OCI-LY1 (cell line): ENCODE measurements around the gene LSP1.

Source experiments
- H2AFZ ChIP-seq: fragments of 200-600 bp; sonication (generic), shearing (Covaris generic); 2 replicates; pipeline ENCODE4 v1.6.0; 2014; ENCODE audit warnings: antibody characterized with exemption, mild to moderate bottlenecking, low read length
- H3F3A ChIP-seq: fragments of 200-600 bp; sonication (generic), shearing (Covaris generic); 2 replicates; pipeline ENCODE4 v1.6.0; 2014; ENCODE audit warnings: mild to moderate bottlenecking, antibody characterized with exemption, low read length, moderate library complexity; ENCODE audit not compliant: insufficient read depth
- H3K27ac ChIP-seq: fragments of 200-600 bp; sonication (generic); 2 replicates; pipeline ENCODE4 v1.5.1; 2014; ENCODE audit warnings: low read length, mixed run types, mild to moderate bottlenecking, low read depth; ENCODE audit not compliant: poor library complexity, severe bottlenecking
- H3K27me3 ChIP-seq: fragments of 200-600 bp; sonication (generic); 2 replicates; pipeline ENCODE4 v1.6.0; 2014; ENCODE audit warnings: antibody characterized with exemption, mild to moderate bottlenecking, low read length, moderate library complexity; ENCODE audit not compliant: insufficient read depth
- H3K36me3 ChIP-seq: fragments of 200-600 bp; sonication (generic); 2 replicates; pipeline ENCODE4 v1.6.1; 2014; ENCODE audit warnings: mild to moderate bottlenecking, antibody characterized with exemption, low read length, moderate library complexity, mixed read lengths; ENCODE audit not compliant: insufficient read depth
- H3K4me1 ChIP-seq: fragments of 200-600 bp; sonication (generic); 2 replicates; pipeline ENCODE4 v1.5.1; 2014; ENCODE audit warnings: mild to moderate bottlenecking, low read length, moderate library complexity; ENCODE audit not compliant: insufficient read depth, severe bottlenecking
- H3K4me2 ChIP-seq: fragments of 200-600 bp; sonication (generic), shearing (Covaris generic); 2 replicates; pipeline ENCODE4 v1.6.1; 2014; ENCODE audit warnings: low read length
- H3K4me3 ChIP-seq: fragments of 200-600 bp; sonication (generic); 2 replicates; pipeline ENCODE4 v1.5.1; 2014; ENCODE audit warnings: low read length, low read depth, mild to moderate bottlenecking, mixed read lengths; ENCODE audit not compliant: poor library complexity, severe bottlenecking
- H3K79me2 ChIP-seq: fragments of 200-600 bp; shearing (Covaris generic); 2 replicates; pipeline ENCODE4 v1.6.1; 2016; ENCODE audit warnings: mixed run types, low read length, mixed read lengths; ENCODE audit not compliant: insufficient read depth
- H3K9ac ChIP-seq: fragments of 200-600 bp; sonication (generic), shearing (Covaris generic); 2 replicates; pipeline ENCODE4 v1.6.1; 2014; ENCODE audit warnings: mild to moderate bottlenecking, low read length, mixed read lengths
- H3K9me2 ChIP-seq: fragments of 200-600 bp; sonication (generic), shearing (Covaris generic); 2 replicates; pipeline ENCODE4 v1.6.1; 2014; ENCODE audit warnings: low read depth, mild to moderate bottlenecking, low read length, mixed read lengths
- H3K9me3 ChIP-seq: fragments of 200-600 bp; shearing (Covaris generic); 2 replicates; pipeline ENCODE4 v1.6.1; 2014; ENCODE audit warnings: low read length, mixed read lengths
- H4K20me1 ChIP-seq: fragments of 200-600 bp; sonication (generic), shearing (Covaris generic); 2 replicates; pipeline ENCODE4 v1.6.0; 2016; ENCODE audit warnings: mild to moderate bottlenecking, low read length; ENCODE audit not compliant: insufficient read depth
- EZH2 ChIP-seq: fragments of 200-600 bp; sonication (generic), shearing (Covaris generic); IDR thresholded peaks from 2 replicates; pipeline ENCODE4 v1.8.0; 2017; ENCODE audit warnings: borderline replicate concordance, mixed run types, mild to moderate bottlenecking, antibody characterized with exemption, low read length, moderate library complexity, mixed read lengths
- TF ChIP-seq, protein P1 (sequence below): fragments of 200-600 bp; sonication (generic), shearing (Covaris generic); IDR thresholded peaks from 2 replicates; pipeline ENCODE4 v1.5.1; 2017; ENCODE audit warnings: mild to moderate bottlenecking, antibody characterized with exemption, low read length, moderate library complexity, mixed read lengths

LSP1 gene

DNA sequence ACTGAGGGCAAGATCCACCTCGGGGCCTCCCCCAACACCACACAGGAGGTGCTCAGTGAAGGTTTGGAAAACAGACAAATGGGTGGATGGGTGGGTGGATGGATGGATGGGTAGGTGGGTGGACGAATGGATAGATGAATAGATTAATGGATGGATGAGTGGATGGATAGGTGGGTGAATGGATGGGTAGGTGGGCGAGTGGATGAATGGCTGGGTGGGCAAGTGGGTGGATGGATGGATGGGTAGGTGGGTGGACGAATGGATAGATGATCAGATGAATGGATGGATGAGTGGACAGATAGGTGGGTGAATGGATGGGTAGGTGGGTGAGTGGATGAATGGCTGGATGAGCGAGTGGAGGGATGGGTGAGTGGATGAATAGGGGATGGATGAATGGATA is 39.7 kb downstream of the LSP1 start:
- no peak overlapping the region for H3K27ac ChIP-seq
- H3K36me3 ChIP-seq, result peaks cover 25% of the 10 kb centered on the region
- no peaks in the 10 kb centered on the region for H3K9me2 ChIP-seq
- no peak overlapping the region for H3K4me3 ChIP-seq
- no peaks in the 10 kb centered on the region for H3F3A ChIP-seq
- no peaks in the 10 kb centered on the region for H3K4me1 ChIP-seq
- no peak overlapping the region for H2AFZ ChIP-seq
- H3K79me2 ChIP-seq, result no peaks in the 10 kb centered on the region
- H3K9me3 ChIP-seq, result no peaks in the 10 kb centered on the region
- no peak overlapping the region for H3K9ac ChIP-seq
- TF ChIP-seq, protein P1, sequence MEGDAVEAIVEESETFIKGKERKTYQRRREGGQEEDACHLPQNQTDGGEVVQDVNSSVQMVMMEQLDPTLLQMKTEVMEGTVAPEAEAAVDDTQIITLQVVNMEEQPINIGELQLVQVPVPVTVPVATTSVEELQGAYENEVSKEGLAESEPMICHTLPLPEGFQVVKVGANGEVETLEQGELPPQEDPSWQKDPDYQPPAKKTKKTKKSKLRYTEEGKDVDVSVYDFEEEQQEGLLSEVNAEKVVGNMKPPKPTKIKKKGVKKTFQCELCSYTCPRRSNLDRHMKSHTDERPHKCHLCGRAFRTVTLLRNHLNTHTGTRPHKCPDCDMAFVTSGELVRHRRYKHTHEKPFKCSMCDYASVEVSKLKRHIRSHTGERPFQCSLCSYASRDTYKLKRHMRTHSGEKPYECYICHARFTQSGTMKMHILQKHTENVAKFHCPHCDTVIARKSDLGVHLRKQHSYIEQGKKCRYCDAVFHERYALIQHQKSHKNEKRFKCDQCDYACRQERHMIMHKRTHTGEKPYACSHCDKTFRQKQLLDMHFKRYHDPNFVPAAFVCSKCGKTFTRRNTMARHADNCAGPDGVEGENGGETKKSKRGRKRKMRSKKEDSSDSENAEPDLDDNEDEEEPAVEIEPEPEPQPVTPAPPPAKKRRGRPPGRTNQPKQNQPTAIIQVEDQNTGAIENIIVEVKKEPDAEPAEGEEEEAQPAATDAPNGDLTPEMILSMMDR, result no peak
- TF ChIP-seq EZH2, result no peak
- H3K4me2 ChIP-seq, result no peak overlapping the region
- no peaks in the 10 kb centered on the region for H4K20me1 ChIP-seq
- H3K27me3 ChIP-seq, result no peaks in the 10 kb centered on the region

DNA sequence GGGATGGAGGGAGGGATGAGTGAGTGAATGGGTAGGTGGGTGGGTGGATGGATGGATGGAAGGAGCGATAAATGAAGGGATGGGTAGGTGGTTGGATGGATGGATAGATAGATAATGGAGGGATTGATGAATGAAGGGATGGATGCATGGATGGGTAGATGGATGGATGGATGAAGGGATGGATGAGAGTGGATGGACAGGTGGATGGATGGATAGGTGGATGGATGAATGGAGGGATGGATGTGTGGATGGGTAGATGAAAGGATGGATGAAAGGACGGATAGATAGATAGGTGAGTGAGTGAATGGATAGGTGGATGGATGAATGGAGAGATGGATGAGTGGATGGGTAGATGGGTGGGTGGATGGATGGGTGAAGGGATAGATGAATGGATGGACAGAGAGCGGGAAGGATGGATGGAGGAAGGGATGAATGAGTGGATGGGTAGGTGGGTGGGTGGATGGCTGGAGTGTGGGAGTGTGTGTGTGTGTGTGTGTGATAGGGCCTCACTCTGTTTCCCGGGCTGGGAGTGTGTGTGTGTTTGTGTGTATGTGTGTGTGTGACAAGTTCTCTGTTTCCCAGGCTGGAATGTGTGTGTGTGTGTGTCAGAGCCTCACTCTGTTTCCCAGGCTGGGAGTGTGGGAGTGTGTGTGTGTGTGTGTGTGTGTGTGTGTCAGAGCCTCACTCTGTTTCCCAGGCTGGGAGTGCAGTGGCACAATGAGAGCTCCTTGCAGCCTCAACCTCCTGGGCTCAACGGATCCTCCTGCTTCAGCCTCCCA is 40.9 kb downstream of the LSP1 start:
- H3K27ac ChIP-seq, result no peak overlapping the region
- no peak overlapping the region for H3K4me3 ChIP-seq
- no peak overlapping the region for H3K9ac ChIP-seq
- H3K9me2 ChIP-seq, result no peaks in the 10 kb centered on the region
- H2AFZ ChIP-seq, result no peak overlapping the region
- no peaks in the 10 kb centered on the region for H3K27me3 ChIP-seq
- no peaks in the 10 kb centered on the region for H3K4me1 ChIP-seq
- no peak overlapping the region for H3K4me2 ChIP-seq
- H3K9me3 ChIP-seq, result no peaks in the 10 kb centered on the region
- peaks cover 13% of the 10 kb centered on the region for H3K36me3 ChIP-seq
- TF ChIP-seq, protein P1, result no peak
- TF ChIP-seq EZH2, result no peak
- no peaks in the 10 kb centered on the region for H3F3A ChIP-seq
- no peaks in the 10 kb centered on the region for H4K20me1 ChIP-seq
- no peaks in the 10 kb centered on the region for H3K79me2 ChIP-seq

DNA sequence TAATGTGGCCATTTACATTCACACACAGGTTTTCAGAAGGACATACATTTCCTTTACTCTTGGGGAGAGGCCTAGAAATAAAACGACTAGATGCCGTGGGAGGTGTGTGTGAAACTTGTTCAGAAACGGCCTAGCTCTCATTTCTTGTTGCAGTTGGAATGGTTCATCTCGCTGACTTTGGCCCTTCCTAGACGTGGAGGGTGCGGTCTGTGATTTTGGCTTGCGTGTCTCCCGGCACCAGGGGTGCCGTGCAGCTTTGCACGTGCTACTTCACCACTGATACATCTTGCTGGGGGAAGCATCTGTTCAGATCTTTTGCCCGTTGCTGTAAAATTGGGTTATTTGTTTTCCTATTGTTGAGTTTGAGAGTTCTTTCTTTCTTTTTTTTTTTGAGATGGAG is 41.9 kb downstream of the LSP1 start:
- TF ChIP-seq EZH2, result no peak
- TF ChIP-seq, protein P1, result no peak
- Histone ChIP-seq H3K4me3 (no peak overlapping the region), H3F3A (no peaks in the 10 kb centered on the region), H3K27me3 (no peaks in the 10 kb centered on the region), H3K4me1 (no peaks in the 10 kb centered on the region), H3K27ac (no peak overlapping the region), H3K9ac (no peak overlapping the region), H3K9me3 (no peaks in the 10 kb centered on the region), H3K79me2 (no peaks in the 10 kb centered on the region), H3K9me2 (no peaks in the 10 kb centered on the region), H3K36me3 (peaks cover 4% of the 10 kb centered on the region; the same call in 1 of the 2 replicates), H3K4me2 (no peak overlapping the region), H2AFZ (no peak overlapping the region), H4K20me1 (no peaks in the 10 kb centered on the region)
